ENCODE measurements around the gene CDKN2B-AS1. TPM values are rescaled to one million over a fixed set of nuclear protein-coding genes. Genes with fewer than 3 reads are reported as not detected.

The CDKN2B-AS1 gene
- total and polyA plus RNA-seq, 2 experiments from 2014 or later = 0.27 to 0.68 TPM

DNA sequence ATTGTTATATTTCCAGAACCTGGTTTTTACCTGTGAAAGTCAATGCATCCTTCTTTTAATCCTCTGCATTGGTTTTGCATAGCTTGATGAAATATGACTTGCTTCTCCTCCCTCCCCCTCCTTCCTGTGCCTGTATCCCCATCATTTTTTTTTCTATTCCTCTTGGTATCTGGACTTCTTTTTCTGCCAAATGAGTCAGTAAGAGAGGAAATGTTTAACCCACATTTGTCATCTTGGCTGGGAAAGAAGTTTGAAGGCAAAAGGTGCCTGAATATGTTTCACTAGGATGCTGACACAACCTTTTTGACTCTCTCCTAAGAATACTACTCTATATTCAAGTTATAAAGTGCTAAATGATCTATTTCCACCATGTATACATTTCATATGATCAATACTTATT lies 50.0 kb downstream of the CDKN2B-AS1 start:
- no peak overlapping the region for H2AFZ ChIP-seq
- H3K9me3 ChIP-seq (ENCODE audit: low read depth) = no peaks in the 10 kb centered on the region
- no peak overlapping the region for H3K4me2 ChIP-seq
- DNase-seq (ENCODE audit: low spot score) = no peak
- no peak overlapping the region for H3K4me3 ChIP-seq
- TF ChIP-seq EZH2phosphoT487 (IDR thresholded peaks at IDR 0.05; ENCODE audit: low read depth, severe bottlenecking, unreplicated experiment) (no peak), EZH2 (IDR thresholded peaks at IDR 0.05; ENCODE audit: borderline replicate concordance) (no peak)
- TF ChIP-seq, protein P1, sequence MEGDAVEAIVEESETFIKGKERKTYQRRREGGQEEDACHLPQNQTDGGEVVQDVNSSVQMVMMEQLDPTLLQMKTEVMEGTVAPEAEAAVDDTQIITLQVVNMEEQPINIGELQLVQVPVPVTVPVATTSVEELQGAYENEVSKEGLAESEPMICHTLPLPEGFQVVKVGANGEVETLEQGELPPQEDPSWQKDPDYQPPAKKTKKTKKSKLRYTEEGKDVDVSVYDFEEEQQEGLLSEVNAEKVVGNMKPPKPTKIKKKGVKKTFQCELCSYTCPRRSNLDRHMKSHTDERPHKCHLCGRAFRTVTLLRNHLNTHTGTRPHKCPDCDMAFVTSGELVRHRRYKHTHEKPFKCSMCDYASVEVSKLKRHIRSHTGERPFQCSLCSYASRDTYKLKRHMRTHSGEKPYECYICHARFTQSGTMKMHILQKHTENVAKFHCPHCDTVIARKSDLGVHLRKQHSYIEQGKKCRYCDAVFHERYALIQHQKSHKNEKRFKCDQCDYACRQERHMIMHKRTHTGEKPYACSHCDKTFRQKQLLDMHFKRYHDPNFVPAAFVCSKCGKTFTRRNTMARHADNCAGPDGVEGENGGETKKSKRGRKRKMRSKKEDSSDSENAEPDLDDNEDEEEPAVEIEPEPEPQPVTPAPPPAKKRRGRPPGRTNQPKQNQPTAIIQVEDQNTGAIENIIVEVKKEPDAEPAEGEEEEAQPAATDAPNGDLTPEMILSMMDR (IDR thresholded peaks at IDR 0.05; ENCODE audit: poor library complexity) = no peak
- no peaks in the 10 kb centered on the region for H3K9me2 ChIP-seq (replicated peaks; ENCODE audit: insufficient read depth)
- no peaks in the 10 kb centered on the region for H4K20me1 ChIP-seq (ENCODE audit: insufficient read depth, poor library complexity, severe bottlenecking)
- H3K4me1 ChIP-seq (ENCODE audit: insufficient read depth) = peaks cover 6% of the 10 kb centered on the region
- no peaks in the 10 kb centered on the region for H3K27me3 ChIP-seq
- H3K36me3 ChIP-seq (replicated peaks; ENCODE audit: insufficient read depth, low read depth) = no peaks in the 10 kb centered on the region
- H3K27ac ChIP-seq = no peak overlapping the region
- H3K79me2 ChIP-seq = no peaks in the 10 kb centered on the region

DNA sequence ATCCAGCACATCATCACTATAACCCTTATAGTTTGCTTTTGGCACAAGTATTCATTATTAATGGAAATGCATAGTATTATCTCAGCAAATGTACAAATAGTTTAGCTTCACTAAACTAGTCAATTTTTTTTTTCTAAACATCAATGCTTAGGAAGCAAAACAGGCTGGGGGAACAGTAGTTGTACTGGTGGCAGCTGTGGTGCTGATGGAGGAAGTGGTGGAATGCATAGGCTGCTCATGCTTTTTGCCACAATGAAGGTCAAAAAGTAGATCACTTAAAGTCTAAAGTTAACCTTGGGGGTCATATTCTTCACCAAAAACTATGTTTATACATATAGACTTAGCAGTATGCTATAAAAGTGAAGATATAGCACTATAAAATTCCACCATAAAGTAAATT lies 50.8 kb downstream of the CDKN2B-AS1 start:
- Histone ChIP-seq H3K9me2 (replicated peaks; ENCODE audit: insufficient read depth) (no peaks in the 10 kb centered on the region), H3K27ac (no peak overlapping the region), H3K4me2 (no peak overlapping the region)

DNA sequence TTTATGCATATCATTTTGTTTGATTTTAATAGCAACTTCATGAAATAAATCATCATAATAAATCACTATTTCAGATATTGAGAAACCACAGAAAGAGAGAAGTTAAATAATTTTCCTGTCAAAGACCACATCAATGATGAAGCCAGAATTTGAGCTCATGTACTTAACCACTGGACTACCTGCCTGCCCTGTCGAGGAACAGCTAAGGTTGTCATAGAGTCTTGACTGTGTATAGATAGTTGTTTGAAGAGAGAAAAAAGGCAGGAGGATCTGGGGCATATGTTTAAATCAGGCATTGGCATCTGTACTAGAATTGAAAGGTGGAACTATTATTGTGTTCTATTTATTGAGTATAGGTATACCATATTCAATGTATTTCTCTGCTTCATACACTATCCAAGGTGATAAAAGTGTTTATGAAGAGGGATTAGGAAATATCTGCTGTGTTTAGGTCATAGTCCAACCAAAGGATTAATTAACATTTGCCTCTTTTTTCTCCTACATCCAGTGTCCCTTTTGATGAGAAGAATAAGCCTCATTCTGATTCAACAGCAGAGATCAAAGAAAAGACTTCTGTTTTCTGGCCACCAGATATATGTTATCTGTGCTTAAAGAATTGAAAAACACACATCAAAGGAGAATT lies 51.8 kb downstream of the CDKN2B-AS1 start:
- 84% methylated on average over 1 of the region's 1 CpG for WGBS (ENCODE audit: low lambda C conversion rate, missing lambda C conversion rate)
- H3K9me3 ChIP-seq (ENCODE audit: low read depth) = no peaks in the 10 kb centered on the region

More for the DNA sequence above, 50.8 kb downstream of the CDKN2B-AS1 start:
- Histone ChIP-seq H3K79me2 (no peaks in the 10 kb centered on the region), H3K9me3 (ENCODE audit: low read depth) (no peaks in the 10 kb centered on the region), H3K36me3 (replicated peaks; ENCODE audit: insufficient read depth, low read depth) (no peaks in the 10 kb centered on the region), H4K20me1 (ENCODE audit: insufficient read depth, poor library complexity, severe bottlenecking) (no peaks in the 10 kb centered on the region), H2AFZ (no peak overlapping the region), H3K4me1 (ENCODE audit: insufficient read depth) (peaks cover 6% of the 10 kb centered on the region), H3K4me3 (no peak overlapping the region), H3K27me3 (no peaks in the 10 kb centered on the region)
- TF ChIP-seq EZH2 (IDR thresholded peaks at IDR 0.05; ENCODE audit: borderline replicate concordance) (no peak), EZH2phosphoT487 (IDR thresholded peaks at IDR 0.05; ENCODE audit: low read depth, severe bottlenecking, unreplicated experiment) (no peak)
- TF ChIP-seq, protein P1 (IDR thresholded peaks at IDR 0.05; ENCODE audit: poor library complexity) = no peak
- DNase-seq (ENCODE audit: low spot score) = no peak

More for the DNA sequence above, 51.8 kb downstream of the CDKN2B-AS1 start:
- H3K36me3 ChIP-seq (replicated peaks; ENCODE audit: insufficient read depth, low read depth) = no peaks in the 10 kb centered on the region
- no peak for DNase-seq (ENCODE audit: low spot score)
- no peak overlapping the region for H3K27ac ChIP-seq
- H2AFZ ChIP-seq = no peak overlapping the region
- no peaks in the 10 kb centered on the region for H3K79me2 ChIP-seq
- no peak overlapping the region for H3K4me2 ChIP-seq
- H3K9me2 ChIP-seq (replicated peaks; ENCODE audit: insufficient read depth) = no peaks in the 10 kb centered on the region
- no peaks in the 10 kb centered on the region for H3K27me3 ChIP-seq
- no peak overlapping the region for H3K4me3 ChIP-seq
- no peak for TF ChIP-seq EZH2phosphoT487 (IDR thresholded peaks at IDR 0.05; ENCODE audit: low read depth, severe bottlenecking, unreplicated experiment)
- no peak for TF ChIP-seq EZH2 (IDR thresholded peaks at IDR 0.05; ENCODE audit: borderline replicate concordance)
- TF ChIP-seq, protein P1 (IDR thresholded peaks at IDR 0.05; ENCODE audit: poor library complexity) = no peak
- peaks cover 6% of the 10 kb centered on the region for H3K4me1 ChIP-seq (ENCODE audit: insufficient read depth)
- no peaks in the 10 kb centered on the region for H4K20me1 ChIP-seq (ENCODE audit: insufficient read depth, poor library complexity, severe bottlenecking)
